HepG2 (cell line): ENCODE results near the gene ZBTB43. TPM values are rescaled to one million over a fixed set of nuclear protein-coding genes. Genes with fewer than 3 reads are reported as not detected.

Source experiments
- CEBPZ ChIP-seq: IDR thresholded peaks from 2 replicates; pipeline ENCODE4 v1.6.1; 2012; ENCODE audit warnings: low read length, improper control_type of control experiment
- GZF1 ChIP-seq: sonication (generic); formaldehyde crosslinking; IDR thresholded peaks from 2 replicates; pipeline ENCODE4 v1.5.1; 2020; ENCODE audit warnings: mild to moderate bottlenecking, missing genetic modification reagents
- HMG20B ChIP-seq: conservative IDR thresholded peaks from 2 replicates; pipeline ENCODE4 v1.6.1; 2016; ENCODE audit warnings: missing genetic modification reagents, missing compliant biosample characterization
- IRF9 ChIP-seq: sonication (generic); formaldehyde crosslinking; IDR thresholded peaks from 2 replicates; pipeline ENCODE4 v1.8.0; 2022; ENCODE audit warnings: missing genetic modification reagents, mild to moderate bottlenecking, borderline replicate concordance
- KIAA2018 ChIP-seq: sonication (generic); formaldehyde crosslinking; IDR thresholded peaks from 2 replicates; pipeline ENCODE4 v1.5.0; 2020; ENCODE audit warnings: mild to moderate bottlenecking, missing genetic modification reagents, borderline replicate concordance
- STAT6 ChIP-seq: sonication (generic); formaldehyde crosslinking; IDR thresholded peaks from 2 replicates; pipeline ENCODE4 v1.4.0; 2020; ENCODE audit warnings: missing genetic modification reagents, mild to moderate bottlenecking, borderline replicate concordance
- TERF1 ChIP-seq: sonication (generic); formaldehyde crosslinking; IDR thresholded peaks from 2 replicates; pipeline ENCODE4 v1.8.0; 2022; ENCODE audit warnings: mild to moderate bottlenecking, missing genetic modification reagents, moderate library complexity
- ZNF503 ChIP-seq: sonication (generic); formaldehyde crosslinking; IDR thresholded peaks from 2 replicates; pipeline ENCODE4 v1.4.0; 2020; ENCODE audit warnings: missing genetic modification reagents
- ZNF777 ChIP-seq: sonication (generic); formaldehyde crosslinking; IDR thresholded peaks from 2 replicates; pipeline ENCODE4 v1.4.0; 2020; ENCODE audit warnings: missing genetic modification reagents
- ZNF792 ChIP-seq: IDR thresholded peaks from 2 replicates; pipeline ENCODE4 v1.6.1; 2016
- polyA plus RNA-seq, 8 experiments: library from polyadenylated mRNA; depleted of rRNA in 3 of 8; stranded (reverse) in 7 of 8; unstranded in 1 of 8; fragments of >200 nt; fragmentation: Illumina TruSeq in 4 of 8; extraction: Trizol in 4 of 8; gene quantifications; 2 replicates each; pipeline versions ENCODE4 v1.2.1 to v1.2.3, GENCODE V29; 2011 to 2016; ENCODE audit warnings: low read depth in 4 of 8, missing spikeins in 1 of 8, mixed read lengths in 1 of 8; ENCODE audit not compliant: insufficient read depth in 1 of 8
- total RNA-seq, 5 experiments: library from RNA; depleted of rRNA; stranded (reverse); fragments of >200 nt; fragmentation: Illumina TruSeq; extraction: Trizol; gene quantifications; 2 replicates each; pipeline ENCODE4 v1.2.3, GENCODE V29; 2016; ENCODE audit warnings: low read depth in 1 of 5

Gene ZBTB43
- total and polyA plus RNA-seq, 2 of the 13 experiments (the other 11 are each of a cell fraction or from before 2014, with no cell fraction given): 7.1 to 31.4 TPM

- no peak for TF ChIP-seq TERF1 (CRISPR knock-in tag)
- TF ChIP-seq CEBPZ: no peak
- TF ChIP-seq STAT6: no peak
- TF ChIP-seq ZNF503: no peak
- no peak for TF ChIP-seq ZNF777 (CRISPR knock-in tag)
- TF ChIP-seq IRF9: no peak
- TF ChIP-seq ZNF792 (CRISPR knock-in tag): peak; percentile 19; the same call in 1 of the 2 replicates
- TF ChIP-seq KIAA2018: no peak
- TF ChIP-seq HMG20B (CRISPR knock-in tag): no peak
- no peak for TF ChIP-seq GZF1 (CRISPR knock-in tag)
Observed at GRCh38 chr9:126809068-126809467, 4.2 kb downstream of the ZBTB43 start (continued).
